WTC11 (cell line): ENCODE measurements around the gene SEMA5B. TPM values are rescaled to one million over a fixed set of nuclear protein-coding genes. Genes with fewer than 3 reads are reported as not detected.

Experiments used
- ATAC-seq: fragments of 200-7000 bp; cut with Tn5 transposase; 2 replicates; pipeline ENCODE4 v1.10.0; 2021; ENCODE audit warnings: mild to moderate bottlenecking, moderate library complexity
- CTCF ChIA-PET: fragments of 300-600 bp; sonication (Branson Sonifier 250); formaldehyde crosslinking; loops from one replicate; lab custom pipeline; 2021; ENCODE audit warnings: antibody characterized with exemption; lab: Charles Lee
- POLR2A ChIA-PET: fragments of 350-600 bp; sonication (Branson Sonifier 250); formaldehyde crosslinking; loops from one replicate; lab custom pipeline; 2021; ENCODE audit warnings: antibody characterized with exemption; lab: Charles Lee
- DNase-seq: peaks from one replicate; pipeline ENCODE4 v3.0.0; 2021; ENCODE audit warnings: low spot score
- H3K27ac Mint-ChIP-seq: 2 replicates; pipeline ENCODE4 v1.8.0; 2021; ENCODE audit warnings: mixed read lengths
- H3K27me3 Mint-ChIP-seq: 2 replicates; pipeline ENCODE4 v1.8.0; 2021; ENCODE audit warnings: low read depth, mild to moderate bottlenecking, moderate library complexity, mixed read lengths
- H3K36me3 Mint-ChIP-seq: 2 replicates; pipeline ENCODE4 v1.8.0; 2021; ENCODE audit warnings: mixed read lengths
- H3K4me1 Mint-ChIP-seq: 2 replicates; pipeline ENCODE4 v1.8.0; 2022; ENCODE audit warnings: mixed read lengths
- H3K4me3 Mint-ChIP-seq: 2 replicates; pipeline ENCODE4 v1.8.0; 2021; ENCODE audit warnings: mild to moderate bottlenecking, moderate library complexity, mixed read lengths
- H3K9me3 Mint-ChIP-seq: 2 replicates; pipeline ENCODE4 v1.8.0; 2021; ENCODE audit warnings: mixed read lengths
- AFF4 ChIP-seq: sonication (generic); formaldehyde crosslinking; IDR thresholded peaks from 2 replicates; pipeline ENCODE4 v1.8.1; 2023; ENCODE audit warnings: mild to moderate bottlenecking, missing genetic modification reagents, borderline replicate concordance
- AR ChIP-seq: fragments of 250-450 bp; sonication (Bioruptor Pico); IDR thresholded peaks from 2 replicates; pipeline ENCODE4 v1.9.0; 2021; ENCODE audit warnings: mild to moderate bottlenecking
- ATF1 ChIP-seq: sonication (generic); formaldehyde crosslinking; IDR thresholded peaks from 2 replicates; pipeline ENCODE4 v1.8.1; 2023; ENCODE audit warnings: mild to moderate bottlenecking, moderate library complexity, missing genetic modification reagents
- CTCF ChIP-seq: fragments of 200-600 bp; IDR thresholded peaks from 2 replicates; pipeline ENCODE4 v1.8.0; 2022; ENCODE audit warnings: antibody characterized with exemption
- EMX1 ChIP-seq: fragments of 250-450 bp; sonication (Bioruptor Pico); IDR thresholded peaks from 2 replicates; pipeline ENCODE4 v1.8.0; 2021; ENCODE audit warnings: mild to moderate bottlenecking
- ESRRA ChIP-seq: sonication (generic); formaldehyde crosslinking; IDR thresholded peaks from 2 replicates; pipeline ENCODE4 v1.8.1; 2022; ENCODE audit warnings: mild to moderate bottlenecking, missing genetic modification reagents, borderline replicate concordance
- ETV6 ChIP-seq: sonication (generic); formaldehyde crosslinking; IDR thresholded peaks from 2 replicates; pipeline ENCODE4 v1.8.1; 2022; ENCODE audit warnings: mild to moderate bottlenecking, missing genetic modification reagents
- FOXK1 ChIP-seq: sonication (generic); formaldehyde crosslinking; IDR thresholded peaks from 2 replicates; pipeline ENCODE4 v1.8.0; 2022; ENCODE audit warnings: mild to moderate bottlenecking, moderate library complexity, missing genetic modification reagents
- FOXP1 ChIP-seq: sonication (generic); formaldehyde crosslinking; IDR thresholded peaks from 2 replicates; pipeline ENCODE4 v1.8.0; 2022; ENCODE audit warnings: missing genetic modification reagents, mild to moderate bottlenecking, moderate library complexity, borderline replicate concordance
- GABPB1 ChIP-seq: sonication (generic); formaldehyde crosslinking; IDR thresholded peaks from 2 replicates; pipeline ENCODE4 v1.8.1; 2023; ENCODE audit warnings: mild to moderate bottlenecking, missing genetic modification reagents
- GRHL2 ChIP-seq: fragments of 250-450 bp; sonication (Bioruptor Pico); IDR thresholded peaks from 2 replicates; pipeline ENCODE4 v1.8.0; 2022; ENCODE audit warnings: mild to moderate bottlenecking, moderate library complexity; ENCODE audit not compliant: insufficient replicate concordance, severe bottlenecking
- IRF2 ChIP-seq: sonication (generic); formaldehyde crosslinking; IDR thresholded peaks from 2 replicates; pipeline ENCODE4 v1.8.0; 2022; ENCODE audit warnings: low read depth, missing genetic modification reagents, borderline replicate concordance
- MXD4 ChIP-seq: fragments of 250-450 bp; sonication (Bioruptor Pico); IDR thresholded peaks from 2 replicates; pipeline ENCODE4 v1.8.0; 2021; ENCODE audit warnings: mild to moderate bottlenecking, moderate library complexity, borderline replicate concordance
- MYBL2 ChIP-seq: sonication (generic); formaldehyde crosslinking; IDR thresholded peaks from 2 replicates; pipeline ENCODE4 v1.8.1; 2023; ENCODE audit warnings: mild to moderate bottlenecking, moderate library complexity, missing genetic modification reagents
- NFE2L1 ChIP-seq: sonication (generic); formaldehyde crosslinking; IDR thresholded peaks from 2 replicates; pipeline ENCODE4 v1.8.1; 2023; ENCODE audit warnings: missing genetic modification reagents
- PREB ChIP-seq: sonication (generic); formaldehyde crosslinking; IDR thresholded peaks from 2 replicates; pipeline ENCODE4 v1.8.1; 2022; ENCODE audit warnings: mild to moderate bottlenecking, missing genetic modification reagents, moderate library complexity, borderline replicate concordance
- RORB ChIP-seq: fragments of 250-450 bp; sonication (Bioruptor Pico); IDR thresholded peaks from 2 replicates; pipeline ENCODE4 v1.9.0; 2021; ENCODE audit warnings: mild to moderate bottlenecking
- SMAD3 ChIP-seq: sonication (generic); formaldehyde crosslinking; IDR thresholded peaks from 2 replicates; pipeline ENCODE4 v1.8.0; 2022; ENCODE audit warnings: missing genetic modification reagents, mild to moderate bottlenecking, borderline replicate concordance
- SMAD4 ChIP-seq: sonication (generic); formaldehyde crosslinking; IDR thresholded peaks from 2 replicates; pipeline ENCODE4 v1.8.0; 2022; ENCODE audit warnings: mild to moderate bottlenecking, missing genetic modification reagents
- ZMAT4 ChIP-seq: fragments of 250-450 bp; sonication (Bioruptor Pico); IDR thresholded peaks from 2 replicates; pipeline ENCODE4 v1.9.0; 2021; ENCODE audit warnings: mild to moderate bottlenecking
- ZNF138 ChIP-seq: sonication (generic); formaldehyde crosslinking; conservative IDR thresholded peaks from 2 replicates; pipeline ENCODE4 v1.8.1; 2022; ENCODE audit warnings: mild to moderate bottlenecking, moderate library complexity, missing genetic modification reagents
- ZNF219 ChIP-seq: sonication (generic); formaldehyde crosslinking; IDR thresholded peaks from 2 replicates; pipeline ENCODE4 v1.8.0; 2023; ENCODE audit warnings: missing genetic modification reagents, mild to moderate bottlenecking, borderline replicate concordance
- ZNF317 ChIP-seq: sonication (generic); formaldehyde crosslinking; IDR thresholded peaks from 2 replicates; pipeline ENCODE4 v1.8.1; 2023; ENCODE audit warnings: low read depth, mild to moderate bottlenecking, moderate library complexity, missing genetic modification reagents, borderline replicate concordance
- ZNF425 ChIP-seq: fragments of 250-450 bp; sonication (Bioruptor Pico); conservative IDR thresholded peaks from 2 replicates; pipeline ENCODE4 v1.9.0; 2021; ENCODE audit warnings: mild to moderate bottlenecking
- ZNF671 ChIP-seq: fragments of 250-450 bp; sonication (Bioruptor Pico); IDR thresholded peaks from 2 replicates; pipeline ENCODE4 v1.8.0; 2021; ENCODE audit warnings: mild to moderate bottlenecking
- total RNA-seq: library from RNA; stranded (reverse); gene quantifications from 3 replicates; pipeline ENCODE4 v1.2.3, GENCODE V29; 2021

SEMA5B gene
- total RNA-seq, 1 experiment from 2014 or later: 20.7 TPM

GRCh38 chr3:123042413-123042812, 14.8 kb upstream of the SEMA5B start:
- CTCF ChIA-PET: no interaction called here
- POLR2A ChIA-PET: interaction anchor here (0.6 kb wide), 1 partner anchor 58 kb away, joined by 3 read pairs; no protein-coding TSS in a partner anchor
- DNase-seq: no peak
- no peak for ATAC-seq
- no peaks in the 10 kb centered on the region for H3K36me3 Mint-ChIP-seq
- peaks cover 15% of the 10 kb centered on the region for H3K4me1 Mint-ChIP-seq
- no peak overlapping the region for H3K4me3 Mint-ChIP-seq
- no peak for TF ChIP-seq MXD4
- TF ChIP-seq SMAD3 (CRISPR knock-in tag): no peak
- no peak for TF ChIP-seq EMX1 (CRISPR knock-in tag)
- TF ChIP-seq AR: no peak
- no peak for TF ChIP-seq PREB (CRISPR knock-in tag)
- TF ChIP-seq ETV6: no peak
- no peak for TF ChIP-seq IRF2 (CRISPR knock-in tag)
- no peak for TF ChIP-seq SMAD4 (CRISPR knock-in tag)
- TF ChIP-seq ZNF138 (CRISPR knock-in tag): no peak
- TF ChIP-seq CTCF: no peak
- TF ChIP-seq NFE2L1: no peak
- no peak for TF ChIP-seq RORB (CRISPR knock-in tag)
- no peak for TF ChIP-seq FOXK1 (CRISPR knock-in tag)
- TF ChIP-seq ZMAT4 (CRISPR knock-in tag): no peak
- TF ChIP-seq MYBL2: no peak
- no peak for TF ChIP-seq GABPB1 (CRISPR knock-in tag)
- no peak for TF ChIP-seq ZNF219 (CRISPR knock-in tag)
- TF ChIP-seq ZNF425 (CRISPR knock-in tag): no peak
- no peaks in the 10 kb centered on the region for H3K9me3 Mint-ChIP-seq
- H3K27me3 Mint-ChIP-seq: peaks cover 1% of the 10 kb centered on the region
- H3K27ac Mint-ChIP-seq: no peak overlapping the region

- CTCF ChIA-PET: no interaction called here
- Mint-ChIP-seq H3K4me3 (no peak overlapping the region), H3K27ac (no peak overlapping the region), H3K36me3 (no peaks in the 10 kb centered on the region), H3K9me3 (no peaks in the 10 kb centered on the region), H3K27me3 (peaks cover 6% of the 10 kb centered on the region), H3K4me1 (peaks cover 3% of the 10 kb centered on the region; the same call in 1 of the 2 replicates)
- POLR2A ChIA-PET: no interaction called here
- ATAC-seq (no peak), DNase-seq (no peak)
- no peak for TF ChIP-seq ZNF671
- no peak for TF ChIP-seq ZNF317 (CRISPR knock-in tag)
- no peak for TF ChIP-seq IRF2 (CRISPR knock-in tag)
- TF ChIP-seq ATF1 (CRISPR knock-in tag): no peak
- no peak for TF ChIP-seq GABPB1 (CRISPR knock-in tag)
- no peak for TF ChIP-seq AFF4 (CRISPR knock-in tag)
- no peak for TF ChIP-seq ESRRA (CRISPR knock-in tag)
- no peak for TF ChIP-seq GRHL2 (CRISPR knock-in tag)
- TF ChIP-seq ETV6: no peak
- TF ChIP-seq FOXP1 (CRISPR knock-in tag): no peak
- no peak for TF ChIP-seq RORB (CRISPR knock-in tag)
- TF ChIP-seq SMAD4 (CRISPR knock-in tag): no peak
Measured at GRCh38 chr3:123039178-123039577, 11.6 kb upstream of the SEMA5B start.
